GM18909 (cell line): ENCODE data around the gene SLC38A7.
"Not testable (repeated sequence)": the region's sequence is repeated elsewhere in the genome, so short reads cannot be mapped to it uniquely, and the experiment has no call there.

Experiments
- ATAC-seq: cut with Tn5 transposase; IDR thresholded peaks from one replicate; pipeline ENCODE4 v1.9.1; 2021; ENCODE audit warnings: mild to moderate bottlenecking; ENCODE audit not compliant: unreplicated experiment, poor library complexity

SLC38A7 gene

DNA sequence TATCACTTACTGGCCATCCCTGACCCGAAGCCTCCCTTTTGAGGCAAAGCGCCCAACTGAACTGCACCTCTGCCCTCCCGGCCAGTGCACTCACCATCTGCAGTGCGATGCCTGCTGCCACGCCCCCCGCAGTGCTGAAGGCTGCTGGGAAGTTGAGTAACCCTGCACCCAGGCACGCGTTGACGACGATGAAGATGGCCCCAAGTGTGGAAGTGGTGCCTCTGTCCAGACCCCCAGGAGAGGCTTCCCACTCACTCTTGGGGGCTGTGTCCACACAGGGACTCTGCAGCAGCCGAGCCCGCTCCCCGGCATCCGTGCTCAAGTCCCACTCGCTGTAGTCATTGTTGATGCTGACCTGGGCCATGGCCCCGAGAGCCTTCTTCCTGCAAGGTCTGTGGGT lies 4.8 kb downstream of the SLC38A7 start:
- ATAC-seq: no peak

DNA sequence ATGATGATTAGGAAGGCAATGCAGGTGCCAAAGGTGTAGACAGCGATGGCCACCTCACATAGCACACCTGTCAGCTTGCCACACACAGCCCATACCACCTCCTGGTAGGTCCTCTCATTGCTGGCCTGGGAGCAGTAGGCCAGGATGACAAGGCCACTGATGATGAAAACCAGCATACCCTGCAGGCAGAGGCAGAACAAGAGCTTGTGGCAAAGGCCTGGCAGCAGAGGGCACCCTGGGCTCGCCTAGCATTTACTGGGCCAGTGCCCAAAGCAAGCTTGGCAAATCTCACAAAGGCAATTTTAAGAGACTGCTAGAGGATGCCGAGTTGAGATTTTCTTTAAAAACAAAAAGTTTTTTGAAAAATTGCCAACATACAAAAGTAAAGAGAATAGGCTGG lies 5.9 kb downstream of the SLC38A7 start:
- no peak for ATAC-seq

DNA sequence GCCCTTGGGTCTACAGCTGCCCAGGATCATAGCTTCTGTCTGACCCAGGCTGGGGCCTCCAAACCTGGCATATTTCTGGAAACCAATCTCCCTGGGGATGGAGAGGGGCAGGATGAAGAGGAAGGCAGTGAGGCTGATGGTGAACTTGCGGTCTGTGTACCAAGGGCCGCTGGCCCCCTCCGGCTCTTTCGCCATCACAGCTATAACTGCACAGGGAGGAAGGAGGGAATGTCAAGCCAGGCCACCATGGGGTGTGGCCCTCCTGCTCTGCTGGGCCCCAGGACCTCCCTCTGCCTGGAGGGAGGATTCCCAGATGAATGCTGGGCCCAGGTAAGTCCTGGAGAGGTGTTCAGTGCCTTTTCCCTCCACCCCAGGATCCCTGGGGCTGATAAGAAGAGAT lies 6.3 kb downstream of the SLC38A7 start:
- ATAC-seq: no peak

DNA sequence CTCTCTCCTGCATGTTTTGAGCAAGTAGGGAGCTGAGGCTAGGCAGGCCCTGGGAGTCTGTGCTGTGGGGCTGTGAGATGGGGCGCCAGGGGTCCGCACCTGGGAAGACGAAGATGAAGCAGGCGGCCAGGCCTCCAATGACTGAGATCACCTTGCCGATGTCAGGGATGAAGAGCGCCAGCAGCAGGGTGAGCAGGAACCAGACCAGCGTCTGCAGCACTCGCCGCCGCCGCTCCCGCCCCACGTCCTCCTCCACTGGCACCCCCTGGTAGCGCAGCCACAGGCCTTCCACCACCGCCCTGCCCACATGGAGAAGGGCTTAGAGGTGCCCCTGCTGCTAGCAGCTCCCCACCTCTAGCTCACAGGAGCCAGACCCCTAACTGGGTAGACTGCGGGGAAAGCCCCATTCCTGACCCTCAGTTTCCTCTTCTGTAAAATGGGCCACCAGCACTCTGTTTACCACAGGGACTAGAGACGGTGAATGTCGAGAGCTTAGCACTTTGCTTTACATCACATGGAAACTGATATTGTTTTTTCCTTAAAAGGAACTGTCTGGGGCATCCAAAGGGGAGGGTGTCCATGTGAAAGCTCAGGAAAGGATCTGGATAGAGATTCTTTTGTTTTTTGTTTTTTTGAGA lies 13.5 kb downstream of the SLC38A7 start:
- ATAC-seq: no peak

DNA sequence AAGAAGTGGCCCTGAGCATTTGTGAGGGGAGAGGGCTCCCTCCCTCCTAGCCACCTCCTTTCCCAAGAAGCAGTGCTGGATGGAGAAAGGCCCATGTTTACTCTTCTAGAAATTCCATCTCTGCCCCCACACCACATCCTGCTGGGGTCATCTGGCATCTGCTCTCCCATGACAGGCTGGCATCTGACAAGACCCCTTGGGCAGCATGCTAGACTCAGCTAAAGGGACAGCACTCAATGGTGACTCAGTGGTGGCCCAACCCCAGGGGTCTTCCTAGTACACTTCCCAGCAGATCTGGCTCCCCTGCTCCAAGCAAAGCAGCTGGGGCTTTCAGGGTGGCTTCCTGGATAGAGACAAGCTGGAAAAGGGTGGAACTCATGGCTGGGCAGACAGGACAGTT lies 14.4 kb downstream of the SLC38A7 start:
- no peak for ATAC-seq

DNA sequence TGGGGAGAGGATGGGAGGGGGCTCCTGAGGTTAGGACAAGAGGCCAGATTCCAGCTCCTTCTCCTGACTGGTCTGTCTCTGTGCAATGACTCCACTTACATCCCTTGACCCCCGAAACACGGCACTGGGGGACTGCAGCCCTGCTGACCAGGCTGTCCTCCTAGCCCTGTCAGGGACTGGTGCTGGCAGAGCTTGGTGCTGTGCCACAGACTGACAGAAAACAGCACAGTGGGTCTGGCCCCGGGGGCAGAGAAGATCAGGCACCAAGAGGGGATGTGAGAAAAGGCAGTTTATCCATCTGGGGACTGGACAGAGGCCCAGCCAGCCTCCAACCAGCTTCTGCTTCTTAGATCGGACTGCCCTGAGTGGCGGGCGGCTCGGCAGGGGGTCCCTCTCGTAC lies 19.4 kb downstream of the SLC38A7 start:
- ATAC-seq: no peak

DNA sequence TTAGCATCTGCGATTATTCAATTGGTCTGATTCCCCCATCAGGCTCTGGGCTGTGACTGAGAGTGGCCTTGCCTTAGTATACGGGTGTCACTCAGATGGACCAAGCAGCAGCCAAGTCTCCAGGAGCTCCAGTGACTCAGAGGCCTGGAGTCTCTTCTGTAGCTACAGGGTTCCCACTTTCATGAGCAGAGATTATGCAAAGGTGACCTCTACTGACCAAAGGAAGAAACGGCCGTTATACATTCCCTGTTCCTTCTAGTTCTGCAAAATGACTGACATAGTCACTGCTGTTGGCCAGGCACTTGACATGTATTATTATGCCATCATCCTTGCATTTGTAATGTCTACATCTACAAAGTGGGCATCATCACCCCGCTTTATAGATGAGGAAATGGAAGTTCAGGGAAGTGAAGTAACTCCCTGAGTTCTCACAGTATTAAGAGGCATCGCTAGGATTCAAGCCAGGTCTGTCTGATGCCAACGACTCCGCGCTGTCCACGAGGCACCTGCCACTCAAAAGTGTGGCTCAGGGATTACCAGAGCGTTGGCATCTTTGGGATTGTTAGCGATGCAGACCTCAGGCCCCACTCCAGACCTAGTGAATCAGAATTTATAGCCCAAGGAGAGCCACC lies 23.3 kb downstream of the SLC38A7 start:
- ATAC-seq: peak; percentile 86

DNA sequence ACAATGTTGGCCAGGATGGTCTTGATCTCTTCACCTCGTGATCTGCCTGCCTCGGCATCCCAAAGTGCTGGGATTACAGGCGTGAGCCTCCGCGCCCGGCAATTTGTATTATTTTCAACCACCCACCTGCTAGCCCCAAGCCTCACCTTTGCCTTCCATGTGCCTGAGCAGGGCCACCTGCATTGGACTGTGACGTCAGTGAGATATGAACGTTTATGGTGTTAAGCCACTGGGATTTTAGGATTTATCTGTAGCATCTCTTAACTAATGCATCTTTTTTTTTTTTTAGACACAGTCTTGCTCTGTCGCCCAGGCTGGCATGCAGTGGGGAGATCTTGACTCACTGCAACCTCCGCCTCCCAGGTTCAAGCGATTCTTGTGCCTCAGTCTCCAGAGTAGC lies 24.7 kb downstream of the SLC38A7 start:
- ATAC-seq: not testable (repeated sequence)

DNA sequence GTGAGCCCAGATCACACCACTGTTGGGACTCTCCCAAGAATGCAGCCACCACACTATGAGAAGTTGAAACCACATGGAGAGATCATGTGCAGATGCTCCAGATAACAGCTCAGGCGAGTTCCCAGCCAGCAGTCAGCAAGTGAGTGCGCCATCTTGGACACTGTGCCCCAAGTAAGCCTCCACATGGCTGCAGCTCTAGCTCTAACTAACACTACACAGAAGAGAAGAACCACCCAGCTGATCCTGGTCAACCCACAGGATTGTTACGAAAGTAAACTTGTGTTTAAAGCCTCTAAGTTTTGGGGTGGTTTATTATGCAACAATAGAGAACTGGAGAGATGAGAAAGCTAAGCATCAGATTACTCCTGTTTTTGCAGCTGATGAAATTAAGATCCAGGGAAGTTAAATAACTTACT lies 25.8 kb downstream of the SLC38A7 start:
- ATAC-seq: no peak

DNA sequence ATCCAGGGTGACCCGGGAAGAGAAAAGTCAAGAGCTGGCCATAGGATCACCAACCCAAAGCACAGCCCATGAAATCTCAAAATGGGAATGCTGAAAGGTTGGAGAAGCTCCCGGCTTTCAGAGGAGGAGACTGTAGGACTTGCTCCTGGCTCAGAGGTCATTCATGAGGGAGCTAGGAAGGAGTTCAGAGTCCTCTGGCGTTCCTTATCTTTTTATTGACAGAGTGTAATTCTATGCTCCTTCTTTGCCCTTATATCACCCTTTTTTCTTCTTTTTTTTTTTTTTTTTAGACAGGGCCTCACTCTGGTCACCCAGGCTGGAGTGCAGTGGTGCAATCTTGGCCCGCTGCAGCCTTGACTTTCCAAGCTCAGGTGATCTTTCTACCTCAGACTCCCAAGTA lies 27.7 kb downstream of the SLC38A7 start:
- no peak for ATAC-seq

DNA sequence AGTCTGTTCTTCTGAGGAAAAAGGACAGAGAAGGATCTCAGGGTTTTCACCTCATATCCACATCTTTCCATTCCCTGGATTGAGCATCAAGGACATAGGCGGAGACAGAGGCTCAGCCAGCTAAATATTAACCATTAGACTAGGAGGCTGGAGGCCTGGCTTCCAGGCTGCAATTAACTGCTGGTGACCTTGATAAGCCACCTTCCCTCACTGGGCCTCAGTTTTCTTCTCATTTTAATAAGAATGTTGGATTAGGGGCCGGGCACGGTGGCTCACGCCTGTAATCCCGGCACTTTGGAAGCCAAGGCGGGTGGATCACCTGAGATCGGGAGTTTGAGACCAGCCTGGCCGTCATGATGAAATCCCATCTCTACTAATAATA lies 29.4 kb downstream of the SLC38A7 start:
- no peak for ATAC-seq

DNA sequence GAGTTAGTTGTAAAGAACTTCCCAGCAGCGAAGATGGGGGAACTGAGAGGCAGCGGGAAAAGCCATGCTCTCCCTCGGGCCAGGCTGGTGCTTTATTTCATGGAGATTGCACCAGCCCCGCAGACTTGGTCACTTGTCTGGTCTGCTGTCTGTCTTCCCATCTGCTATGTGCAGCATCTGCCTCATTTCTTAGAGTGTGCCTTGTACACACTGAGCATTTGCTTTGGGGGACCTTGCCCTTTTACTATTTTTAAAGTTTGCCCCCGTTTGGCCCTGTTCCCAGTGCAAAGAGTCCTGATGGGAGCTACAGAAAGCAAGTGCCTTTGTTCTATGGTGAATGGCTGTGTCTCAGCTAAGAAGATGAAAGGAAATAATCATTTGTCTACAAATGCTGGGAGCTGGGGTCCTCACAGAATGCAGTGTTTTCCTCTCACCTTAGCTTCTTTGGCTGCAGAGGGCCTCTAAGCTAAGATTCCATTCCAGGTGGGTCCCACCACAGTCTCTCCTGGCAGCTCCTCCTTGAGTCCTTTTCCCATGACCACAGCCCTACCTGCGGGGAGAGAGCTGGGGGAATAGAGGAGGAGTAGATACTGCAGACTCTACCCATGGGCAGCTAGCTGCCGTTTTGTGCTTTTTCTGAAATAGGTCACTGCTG lies 29.9 kb downstream of the SLC38A7 start:
- ATAC-seq: no peak

DNA sequence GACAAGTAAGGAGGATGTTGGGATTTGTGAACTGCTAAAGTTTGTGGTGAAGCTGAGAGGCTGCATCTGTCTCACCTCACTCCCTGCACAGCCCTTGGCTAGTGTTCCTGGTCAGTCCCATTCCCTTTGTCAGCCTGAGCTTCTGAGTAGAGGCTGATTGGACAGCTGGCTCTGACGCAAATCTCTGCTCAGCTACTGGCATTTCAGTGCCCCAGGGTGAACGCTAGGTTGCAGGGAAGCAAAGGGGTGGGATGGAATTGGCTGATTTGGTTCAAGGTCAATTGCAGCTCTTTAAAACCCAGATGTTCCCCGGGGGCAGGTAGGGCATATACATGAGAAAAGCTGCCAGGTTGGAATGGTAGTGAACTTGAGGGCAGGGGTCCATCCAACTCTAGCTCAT lies 31.8 kb downstream of the SLC38A7 start:
- ATAC-seq: no peak

DNA sequence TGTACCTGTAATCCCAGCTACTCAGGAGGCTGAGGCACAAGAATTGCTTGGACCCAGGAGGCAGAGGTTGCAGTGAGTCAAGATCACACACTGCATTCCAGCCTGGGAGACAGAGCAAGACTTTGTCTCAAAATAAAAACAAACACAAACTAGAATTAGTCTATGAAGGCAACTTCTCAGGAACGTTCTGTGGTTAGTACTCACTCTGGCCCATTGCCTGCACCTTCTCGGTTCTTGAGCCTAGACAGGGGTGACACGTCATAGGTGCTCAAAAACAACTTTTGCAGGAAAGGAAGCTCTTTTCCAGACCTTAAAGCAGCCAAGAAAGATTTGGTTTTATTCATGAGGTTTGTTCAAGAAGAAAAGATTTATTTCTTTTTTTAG lies 32.6 kb downstream of the SLC38A7 start:
- ATAC-seq: no peak

DNA sequence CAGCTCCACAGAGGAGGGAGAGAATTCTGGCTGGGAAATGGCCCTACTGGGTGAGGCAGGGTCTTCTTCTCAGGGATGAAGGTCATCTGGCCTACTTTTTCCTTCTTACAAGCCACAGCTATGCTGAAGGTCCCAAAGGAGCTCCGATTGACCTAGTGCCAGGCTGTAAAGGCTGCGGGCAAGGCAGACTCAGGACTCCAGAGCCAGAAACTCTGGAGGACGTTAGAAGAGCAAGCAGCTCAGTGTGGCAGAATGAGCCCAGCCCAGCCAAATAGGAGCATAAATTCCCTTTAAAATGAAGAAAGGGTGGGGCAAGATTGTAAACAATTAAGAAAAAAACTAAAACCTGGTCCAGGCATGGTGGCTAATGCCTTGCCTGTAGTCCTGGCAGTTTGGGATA lies 34.9 kb downstream of the SLC38A7 start:
- ATAC-seq: no peak

DNA sequence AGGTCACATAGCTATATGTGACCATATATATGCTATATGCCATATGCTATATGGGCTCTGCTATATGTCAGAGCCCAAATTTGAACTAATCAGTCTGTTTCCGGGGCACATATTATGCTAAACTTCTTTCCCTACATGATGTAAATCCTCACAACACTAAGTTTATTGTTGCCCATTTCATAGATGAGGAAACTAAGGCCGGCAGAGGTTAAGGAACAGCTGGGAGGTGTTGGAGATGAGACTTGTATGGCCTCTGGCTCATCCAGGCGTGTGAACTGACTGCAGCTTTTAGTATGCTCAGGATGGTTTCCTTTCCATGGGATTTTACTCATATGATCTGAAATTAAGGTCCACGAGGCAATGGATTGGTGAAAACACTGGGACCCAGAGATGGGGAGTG lies 37.5 kb downstream of the SLC38A7 start:
- ATAC-seq: no peak

DNA sequence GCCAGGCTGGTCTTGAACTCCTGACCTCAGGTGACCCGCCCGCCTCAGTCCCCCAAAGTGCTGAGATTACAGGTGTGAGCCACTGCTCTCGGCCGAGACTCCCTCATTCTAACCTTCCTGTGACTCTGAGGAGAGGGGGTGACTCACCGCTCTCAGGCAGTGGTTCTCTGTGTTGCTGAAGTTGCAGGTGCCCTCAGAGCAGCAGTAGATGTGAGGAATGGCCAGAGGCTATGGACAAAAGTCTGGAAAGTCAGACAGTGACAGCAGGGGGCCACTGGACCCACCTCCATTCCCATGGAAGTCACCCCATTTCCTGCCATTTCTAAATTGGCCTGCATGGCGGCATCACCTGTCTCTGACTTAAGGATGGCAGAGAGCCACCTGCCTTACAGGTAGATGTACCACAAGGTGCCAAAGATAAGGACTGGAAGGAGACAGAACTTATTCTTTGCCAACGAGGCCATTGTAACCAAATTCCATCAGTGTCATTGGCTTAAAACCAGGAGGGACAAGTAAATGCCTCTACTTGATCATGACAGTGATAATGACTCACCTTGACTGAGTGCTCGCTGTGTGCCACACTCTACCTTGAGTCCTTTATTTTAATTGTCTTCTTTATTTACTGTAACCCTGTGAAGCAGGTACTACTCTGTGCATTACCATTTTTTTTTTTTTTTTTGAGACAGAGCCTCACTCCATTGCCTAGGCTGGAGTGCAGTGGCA lies 39.6 kb downstream of the SLC38A7 start:
- no peak for ATAC-seq

DNA sequence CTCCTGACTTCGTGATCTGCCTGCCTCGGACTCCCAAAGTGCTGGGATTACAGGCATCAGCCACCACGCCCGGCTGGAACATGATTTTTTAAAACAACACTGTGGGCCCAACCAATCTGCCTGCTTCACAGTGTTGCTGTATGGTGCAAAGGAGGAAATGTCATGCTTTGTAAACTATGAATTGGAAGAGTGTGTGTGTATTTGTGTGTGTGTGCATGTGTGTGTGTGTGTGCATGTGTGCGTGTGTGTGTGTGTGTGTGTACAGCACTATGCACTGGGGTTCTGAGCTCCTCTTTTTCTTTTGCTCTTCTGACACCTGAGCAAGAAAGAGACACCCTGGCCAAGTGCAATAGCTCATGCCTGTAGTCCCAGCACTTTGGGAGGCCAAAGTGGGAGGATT lies 40.5 kb downstream of the SLC38A7 start:
- no peak for ATAC-seq

DNA sequence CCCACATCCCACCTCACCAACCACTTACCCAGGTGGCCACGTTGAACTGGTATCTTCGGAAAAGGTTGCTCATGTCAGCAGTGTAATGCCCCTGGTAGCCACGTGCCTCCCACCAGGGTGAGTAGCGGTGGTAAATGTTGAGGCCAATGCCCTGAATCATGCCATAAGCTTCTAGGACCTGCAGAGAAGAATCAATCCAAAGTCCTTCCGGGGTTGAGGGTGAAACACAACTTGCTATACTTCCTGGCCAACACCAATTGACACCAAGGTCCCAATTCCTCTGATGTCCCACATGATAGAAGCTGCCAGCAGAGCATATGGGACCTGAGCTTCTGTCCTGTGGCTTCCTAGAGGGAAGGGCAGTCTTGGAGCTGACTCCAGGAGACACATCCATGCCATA lies 43.6 kb downstream of the SLC38A7 start:
- ATAC-seq: no peak

DNA sequence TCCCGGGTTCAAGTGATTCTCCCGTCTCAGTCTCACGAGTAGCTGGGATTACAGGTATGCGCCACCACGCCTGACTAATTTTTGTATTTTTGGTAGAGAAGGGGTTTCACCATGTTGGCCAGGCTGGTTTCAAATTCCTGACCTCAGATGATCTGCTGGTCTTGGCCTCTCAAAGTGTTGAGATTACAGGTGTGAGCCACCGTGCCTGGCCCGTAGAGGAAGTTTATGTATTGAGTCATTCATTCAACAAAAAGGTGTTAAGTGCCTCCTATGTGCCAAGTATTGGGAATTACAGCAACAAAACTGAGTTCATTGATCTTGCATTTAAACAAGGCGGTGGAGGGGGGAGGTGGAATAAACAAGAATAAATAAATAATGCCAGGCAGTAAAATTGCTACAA lies 44.7 kb downstream of the SLC38A7 start:
- no peak for ATAC-seq

DNA sequence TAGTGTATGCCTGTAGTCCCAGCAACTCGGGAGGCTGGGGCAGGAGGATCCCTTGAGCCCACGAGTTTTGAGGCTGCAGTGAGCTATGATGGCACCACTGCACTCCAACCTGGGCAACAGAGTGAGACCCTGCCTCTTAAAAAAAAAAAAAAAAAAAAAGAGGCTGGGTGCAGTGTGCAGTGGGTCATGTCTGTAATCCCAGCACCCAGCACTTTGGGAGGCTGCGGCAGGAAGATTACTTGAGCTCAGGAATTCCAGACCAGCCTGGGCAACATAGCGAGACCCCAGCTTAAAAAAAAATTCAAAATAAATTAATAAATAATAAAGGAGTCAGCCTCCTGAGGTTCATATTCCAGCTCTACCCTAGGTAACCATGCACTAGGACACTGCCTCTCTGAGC lies 45.3 kb downstream of the SLC38A7 start:
- no peak for ATAC-seq
